Esophagus muscularis mucosa (tissue), 4 donors: Measurements from ENCODE around the gene TP53AIP1. TPM values are rescaled to one million over a fixed set of nuclear protein-coding genes. Genes with fewer than 3 reads are reported as not detected.

Source experiments
- DNase-seq: peaks from one replicate; pipeline ENCODE4 v3.0.0-alpha.2; 2017; ENCODE audit errors: extremely low spot score
- H3K27ac ChIP-seq, 4 donors: fragments of 200-600 bp; sonication (generic); replicated peaks in 1 of 4; 1 replicate in 3 of 4; 2 replicates in 1 of 4; pipeline ENCODE4 v1.5.1; 2016 to 2019; ENCODE audit warnings: mild to moderate bottlenecking in 1 of 4
- H3K27me3 ChIP-seq, 4 donors: fragments of 200-600 bp; sonication (generic); one replicate each; pipeline versions ENCODE4 v1.5.1 to v1.6.0; 2016 to 2019
- H3K36me3 ChIP-seq, 4 donors: fragments of 200-600 bp; sonication (generic); one replicate each; pipeline ENCODE4 v1.5.1; 2016 to 2019
- H3K4me1 ChIP-seq, 4 donors: fragments of 200-600 bp; sonication (generic); one replicate each; pipeline ENCODE4 v1.5.1; 2016 to 2019
- H3K4me3 ChIP-seq, 4 donors: fragments of 200-600 bp; sonication (generic); 1 replicate in 2 of 4; 2 replicates in 2 of 4; pipeline ENCODE4 v1.5.1; 2016 to 2019; ENCODE audit warnings: mild to moderate bottlenecking in 4 of 4, moderate library complexity in 1 of 4
- H3K9me3 ChIP-seq, 4 donors: fragments of 200-600 bp; sonication (generic); 1 replicate in 3 of 4; 2 replicates in 1 of 4; pipeline ENCODE4 v1.5.1; 2016 to 2019
- EP300 ChIP-seq: sonication (generic); formaldehyde crosslinking; IDR thresholded peaks from one replicate; pipeline ENCODE4 v1.6.1; 2017; ENCODE audit warnings: antibody characterized with exemption
- POLR2A ChIP-seq: fragments of 450-650 bp; IDR thresholded peaks from one replicate; pipeline ENCODE4 v1.6.1; 2017; ENCODE audit warnings: antibody characterized with exemption, moderate library complexity, mild to moderate bottlenecking, low read depth
- POLR2AphosphoS5 ChIP-seq, 2 donors: sonication (generic); formaldehyde crosslinking; IDR thresholded peaks; one replicate each; pipeline ENCODE4 v1.6.1; 2017; ENCODE audit warnings: antibody characterized with exemption in 2 of 2
- WGBS: methylation state at CpG from one replicate; pipeline ENCODE4 v1.1.5; 2018; 5-methylcytosine and 5-hydroxymethylcytosine counted together
- intact Hi-C: fragments of 100-400 bp; cut with DNase I; formaldehyde crosslinking; loops from one replicate; pipeline ENCODE4 v1.15.1; 2023
- total RNA-seq, 4 donors: library from RNA; depleted of rRNA; stranded (reverse); fragments of >200 nt; gene quantifications; one replicate each; pipeline versions ENCODE4 v1.1.0 to v1.2.1, GENCODE V29; 2016
- TF ChIP-seq, protein P1 (sequence below), 3 experiments: fragments of 200-600 bp in 2 of 3; fragments of 450-650 bp in 1 of 3; sonication (generic) in 2 of 3; IDR thresholded peaks; one replicate each; pipeline ENCODE4 v1.5.1; 2017 to 2019; ENCODE audit warnings: antibody characterized with exemption in 3 of 3, mild to moderate bottlenecking in 2 of 3, moderate library complexity in 1 of 3

Gene TP53AIP1
- total RNA-seq, 4 donors from 2014 or later, result 0.57 TPM; not detected in 3

DNA sequence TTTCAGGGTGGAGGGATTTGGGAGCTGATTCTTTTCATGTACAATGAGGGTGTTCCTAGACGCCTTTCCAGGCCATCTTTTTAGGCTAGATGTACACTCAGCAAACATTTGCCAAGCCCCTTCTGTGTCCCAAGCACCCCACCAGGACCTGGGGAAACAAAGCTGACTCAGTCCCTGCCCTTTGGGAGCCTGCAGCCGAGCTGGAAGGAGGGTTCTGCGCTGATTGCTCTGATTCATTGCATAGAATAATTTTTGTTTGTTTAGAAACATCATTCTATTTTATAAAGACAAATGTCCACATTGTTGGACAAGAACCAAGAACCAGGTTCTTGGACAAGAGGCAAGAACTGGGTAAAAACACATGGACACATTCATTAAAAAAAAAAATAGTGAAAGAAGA is 16.7 kb downstream of the TP53AIP1 start:
- Histone ChIP-seq H3K9me3 (no peaks in the 10 kb centered on the region), H3K4me3 (no peak overlapping the region), H3K36me3 (no peaks in the 10 kb centered on the region), H3K27ac (no peak overlapping the region), H3K27me3 (peaks cover 0 to 7% (median 2%) of the 10 kb centered on the region in 4 donors), H3K4me1 (no peaks in the 10 kb centered on the region)
- DNase-seq, result no peak
- 74% methylated on average over 3 of the region's 3 CpGs for WGBS
- intact Hi-C loops, result no loop called here
- TF ChIP-seq POLR2A, result no peak
- TF ChIP-seq POLR2AphosphoS5 (IDR thresholded peaks at IDR 0.05), result no peak
- no peak for TF ChIP-seq EP300
- TF ChIP-seq, protein P1, sequence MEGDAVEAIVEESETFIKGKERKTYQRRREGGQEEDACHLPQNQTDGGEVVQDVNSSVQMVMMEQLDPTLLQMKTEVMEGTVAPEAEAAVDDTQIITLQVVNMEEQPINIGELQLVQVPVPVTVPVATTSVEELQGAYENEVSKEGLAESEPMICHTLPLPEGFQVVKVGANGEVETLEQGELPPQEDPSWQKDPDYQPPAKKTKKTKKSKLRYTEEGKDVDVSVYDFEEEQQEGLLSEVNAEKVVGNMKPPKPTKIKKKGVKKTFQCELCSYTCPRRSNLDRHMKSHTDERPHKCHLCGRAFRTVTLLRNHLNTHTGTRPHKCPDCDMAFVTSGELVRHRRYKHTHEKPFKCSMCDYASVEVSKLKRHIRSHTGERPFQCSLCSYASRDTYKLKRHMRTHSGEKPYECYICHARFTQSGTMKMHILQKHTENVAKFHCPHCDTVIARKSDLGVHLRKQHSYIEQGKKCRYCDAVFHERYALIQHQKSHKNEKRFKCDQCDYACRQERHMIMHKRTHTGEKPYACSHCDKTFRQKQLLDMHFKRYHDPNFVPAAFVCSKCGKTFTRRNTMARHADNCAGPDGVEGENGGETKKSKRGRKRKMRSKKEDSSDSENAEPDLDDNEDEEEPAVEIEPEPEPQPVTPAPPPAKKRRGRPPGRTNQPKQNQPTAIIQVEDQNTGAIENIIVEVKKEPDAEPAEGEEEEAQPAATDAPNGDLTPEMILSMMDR (IDR thresholded peaks at IDR 0.05), result no peak

DNA sequence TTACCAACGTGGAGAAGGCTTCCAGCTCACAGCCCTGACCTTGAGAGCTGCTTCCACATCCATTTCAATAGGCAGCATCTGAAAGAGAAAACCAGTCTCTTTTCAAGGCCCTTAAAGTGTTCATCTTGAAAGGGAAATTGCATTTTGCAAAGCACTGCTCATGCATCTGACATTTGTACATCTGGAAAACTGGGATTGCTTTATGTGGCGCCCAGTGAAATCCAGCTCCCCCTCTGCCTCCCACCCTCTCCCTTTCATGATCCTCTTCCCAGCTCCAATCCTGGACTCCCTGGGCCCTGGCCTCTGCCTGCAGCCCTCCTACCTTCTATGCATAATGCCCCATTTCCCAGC is 17.4 kb downstream of the TP53AIP1 start:
- WGBS, result 72% methylated on average over 2 of the region's 2 CpGs
- H3K27ac ChIP-seq, result no peak overlapping the region
- no peak overlapping the region for H3K4me3 ChIP-seq
- DNase-seq, result no peak
- no peaks in the 10 kb centered on the region for H3K9me3 ChIP-seq
- no peak for TF ChIP-seq POLR2A
- no peak for TF ChIP-seq EP300
- TF ChIP-seq, protein P1 (IDR thresholded peaks at IDR 0.05), result no peak
- TF ChIP-seq POLR2AphosphoS5 (IDR thresholded peaks at IDR 0.05), result no peak
- intact Hi-C loops, result no loop called here
- H3K27me3 ChIP-seq, result peaks cover 0 to 7% (median 3%) of the 10 kb centered on the region in 4 donors
- no peaks in the 10 kb centered on the region for H3K4me1 ChIP-seq
- no peaks in the 10 kb centered on the region for H3K36me3 ChIP-seq

DNA sequence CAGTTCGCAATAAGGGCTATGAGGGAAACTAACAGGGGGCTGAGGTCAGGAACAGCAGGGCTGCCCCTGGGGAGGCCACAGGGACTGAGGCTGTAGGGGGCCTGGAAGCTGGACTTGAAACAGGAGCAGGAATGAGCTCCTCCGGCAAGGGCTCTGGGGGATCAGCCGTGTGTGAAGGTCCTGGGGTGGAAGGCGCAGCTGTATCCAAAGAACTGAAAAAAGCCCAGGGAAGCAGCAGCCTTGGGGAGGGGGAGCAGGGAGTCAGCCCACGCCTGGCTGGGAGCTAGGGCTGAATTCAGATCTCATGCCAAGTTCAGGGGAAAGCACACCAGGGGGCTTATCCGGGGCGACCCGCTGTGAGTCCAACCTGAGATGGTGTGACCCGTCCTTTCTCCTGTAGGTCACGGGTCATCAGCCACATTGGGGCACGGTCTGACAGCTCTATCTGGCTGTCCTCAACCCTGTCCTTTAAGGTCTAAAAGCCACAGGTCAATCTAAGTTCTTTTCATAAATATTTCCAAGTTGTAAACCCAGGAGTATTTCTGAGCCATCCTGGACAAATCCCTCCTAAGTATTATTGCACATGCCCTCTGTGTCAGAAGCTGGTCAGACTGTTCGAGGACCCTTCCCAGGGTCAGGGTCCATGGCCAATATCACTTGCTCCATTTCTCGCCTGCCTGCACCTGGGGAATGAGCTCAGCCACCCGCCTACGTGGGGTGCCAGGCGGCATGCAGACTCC is 18.0 kb downstream of the TP53AIP1 start:
- TF ChIP-seq, protein P1 (IDR thresholded peaks at IDR 0.05), result no peak
- TF ChIP-seq POLR2AphosphoS5 (IDR thresholded peaks at IDR 0.05), result no peak
- no peak for TF ChIP-seq POLR2A
- TF ChIP-seq EP300, result no peak
- Histone ChIP-seq H3K27ac (no peak overlapping the region), H3K4me3 (no peak overlapping the region), H3K27me3 (peaks cover 0 to 6% (median under 1%) of the 10 kb centered on the region in 4 donors), H3K4me1 (no peaks in the 10 kb centered on the region), H3K36me3 (no peaks in the 10 kb centered on the region), H3K9me3 (no peaks in the 10 kb centered on the region)
- DNase-seq, result no peak
- intact Hi-C loops, result no loop called here
- WGBS, result 81% methylated on average over 16 of the region's 16 CpGs

DNA sequence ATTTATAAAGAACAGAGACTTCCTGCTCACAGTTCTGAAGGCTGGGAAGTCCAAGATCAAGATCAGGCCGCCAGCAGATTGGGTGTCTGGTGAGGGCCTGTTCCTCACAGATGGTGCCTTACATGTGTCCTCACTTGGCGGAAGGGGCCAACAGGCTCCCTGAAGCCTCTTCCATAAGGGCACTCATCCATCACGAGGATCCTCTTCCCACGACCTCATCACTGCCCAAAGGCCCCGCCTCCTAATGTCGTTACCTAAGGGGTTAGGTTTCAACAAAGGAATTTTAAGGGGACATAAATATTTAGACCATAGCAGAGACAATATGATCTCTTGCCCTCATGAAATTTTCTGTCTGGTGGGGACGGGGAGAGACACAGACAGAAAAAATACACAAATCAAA is 18.6 kb downstream of the TP53AIP1 start:
- no peaks in the 10 kb centered on the region for H3K4me1 ChIP-seq
- no peaks in the 10 kb centered on the region for H3K36me3 ChIP-seq
- no peak overlapping the region for H3K4me3 ChIP-seq
- WGBS, result 74% methylated on average over 7 of the region's 7 CpGs
- peaks cover 0 to 6% (median 0%) of the 10 kb centered on the region in 4 donors for H3K27me3 ChIP-seq
- H3K27ac ChIP-seq, result no peak overlapping the region
- intact Hi-C loops, result no loop called here
- TF ChIP-seq EP300 (no peak), POLR2A (no peak), POLR2AphosphoS5 (IDR thresholded peaks at IDR 0.05) (no peak)
- TF ChIP-seq, protein P1 (IDR thresholded peaks at IDR 0.05), result no peak
- DNase-seq, result no peak
- no peaks in the 10 kb centered on the region for H3K9me3 ChIP-seq

DNA sequence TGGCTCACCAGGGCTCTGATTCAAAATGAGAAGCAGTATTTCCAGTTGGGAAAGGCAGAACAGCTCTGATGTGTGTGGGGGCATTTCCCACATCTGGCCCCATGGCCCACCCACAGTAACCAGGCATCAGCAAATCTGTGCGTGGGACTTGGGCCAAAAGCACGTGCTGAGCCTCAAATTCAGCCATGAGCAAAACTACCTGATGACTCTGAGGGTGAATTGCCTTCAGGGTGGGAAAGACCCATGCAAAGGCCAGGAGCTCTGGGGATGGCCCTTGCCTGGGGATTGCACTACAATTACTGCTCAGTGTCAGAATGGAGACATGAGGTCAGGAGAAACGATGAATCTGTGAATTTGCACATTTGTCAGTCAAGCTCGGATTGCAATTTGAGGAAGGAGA is 20.9 kb downstream of the TP53AIP1 start:
- Histone ChIP-seq H3K9me3 (no peaks in the 10 kb centered on the region), H3K27me3 (peaks cover 0 to 6% (median 0%) of the 10 kb centered on the region in 4 donors), H3K4me1 (no peaks in the 10 kb centered on the region), H3K36me3 (no peaks in the 10 kb centered on the region), H3K27ac (no peak overlapping the region), H3K4me3 (no peak overlapping the region)
- TF ChIP-seq, protein P1 (IDR thresholded peaks at IDR 0.05), result no peak
- TF ChIP-seq POLR2AphosphoS5 (IDR thresholded peaks at IDR 0.05) (no peak), EP300 (no peak), POLR2A (no peak)
- WGBS, result 73% methylated on average over 4 of the region's 4 CpGs
- DNase-seq, result no peak
- intact Hi-C loops, result no loop called here
